ENCODE measurements around the gene RNF212B.
"Not testable (repeated sequence)": the region's sequence is repeated elsewhere in the genome, so short reads cannot be mapped to it uniquely, and the experiment has no call there.

DNA sequence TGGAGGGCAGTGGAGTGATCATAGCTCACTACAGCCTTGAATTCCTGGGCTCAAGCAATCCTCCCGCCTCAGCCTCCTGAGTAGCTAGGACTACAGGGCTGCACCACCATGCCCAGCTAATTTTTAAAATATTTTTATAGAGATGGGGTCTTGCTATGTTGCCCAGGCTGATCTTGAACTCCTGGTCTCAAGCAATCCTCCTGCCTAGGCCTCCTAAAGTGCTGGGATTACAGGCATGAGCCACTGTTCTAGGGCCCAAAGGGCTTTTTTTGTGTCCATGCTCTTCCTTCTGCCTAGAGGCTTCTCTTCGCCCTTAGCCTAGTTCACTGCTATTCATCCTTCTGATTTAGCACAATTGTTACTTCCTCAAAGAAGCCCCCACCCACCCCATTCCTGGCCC lies 41.2 kb upstream of the RNF212B start:
- not testable (repeated sequence) for TF ChIP-seq POLR2A (IDR thresholded peaks at IDR 0.05)
- TF ChIP-seq, protein P1, sequence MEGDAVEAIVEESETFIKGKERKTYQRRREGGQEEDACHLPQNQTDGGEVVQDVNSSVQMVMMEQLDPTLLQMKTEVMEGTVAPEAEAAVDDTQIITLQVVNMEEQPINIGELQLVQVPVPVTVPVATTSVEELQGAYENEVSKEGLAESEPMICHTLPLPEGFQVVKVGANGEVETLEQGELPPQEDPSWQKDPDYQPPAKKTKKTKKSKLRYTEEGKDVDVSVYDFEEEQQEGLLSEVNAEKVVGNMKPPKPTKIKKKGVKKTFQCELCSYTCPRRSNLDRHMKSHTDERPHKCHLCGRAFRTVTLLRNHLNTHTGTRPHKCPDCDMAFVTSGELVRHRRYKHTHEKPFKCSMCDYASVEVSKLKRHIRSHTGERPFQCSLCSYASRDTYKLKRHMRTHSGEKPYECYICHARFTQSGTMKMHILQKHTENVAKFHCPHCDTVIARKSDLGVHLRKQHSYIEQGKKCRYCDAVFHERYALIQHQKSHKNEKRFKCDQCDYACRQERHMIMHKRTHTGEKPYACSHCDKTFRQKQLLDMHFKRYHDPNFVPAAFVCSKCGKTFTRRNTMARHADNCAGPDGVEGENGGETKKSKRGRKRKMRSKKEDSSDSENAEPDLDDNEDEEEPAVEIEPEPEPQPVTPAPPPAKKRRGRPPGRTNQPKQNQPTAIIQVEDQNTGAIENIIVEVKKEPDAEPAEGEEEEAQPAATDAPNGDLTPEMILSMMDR (IDR thresholded peaks at IDR 0.05): not testable (repeated sequence)
